GM23338 (cell line): ENCODE results near the gene LATS1. TPM values are rescaled to one million over a fixed set of nuclear protein-coding genes. Genes with fewer than 3 reads are reported as not detected.

ENCODE experiments used
- ATAC-seq: fragments of 200-7000 bp; cut with Tn5 transposase; 3 replicates; pipeline ENCODE4 v1.9.1; 2020
- DNase-seq: peaks from one replicate; pipeline ENCODE4 v3.0.0-alpha.2; 2015; ENCODE audit warnings: low spot score
- H2AFZ ChIP-seq: fragments of 200-600 bp; sonication (generic); 2 replicates; pipeline ENCODE4 v1.8.0; 2016; ENCODE audit warnings: antibody characterized with exemption, mild to moderate bottlenecking, moderate library complexity
- H3F3A ChIP-seq: fragments of 200-600 bp; sonication (generic); replicated peaks from 2 replicates; pipeline ENCODE4 v1.8.0; 2017; ENCODE audit warnings: antibody characterized with exemption, mixed run types, low read depth
- H3K27ac ChIP-seq: fragments of 200-600 bp; sonication (generic); 2 replicates; pipeline ENCODE4 v1.6.1; 2016; ENCODE audit warnings: low read depth
- H3K27me3 ChIP-seq: fragments of 200-600 bp; sonication (generic); 2 replicates; pipeline ENCODE4 v1.8.0; 2016; ENCODE audit warnings: mild to moderate bottlenecking, mixed run types, moderate library complexity; ENCODE audit not compliant: insufficient read depth
- H3K36me3 ChIP-seq: fragments of 200-600 bp; sonication (generic); 2 replicates; pipeline ENCODE4 v1.8.0; 2016; ENCODE audit warnings: mild to moderate bottlenecking; ENCODE audit not compliant: insufficient read depth
- H3K4me1 ChIP-seq: fragments of 200-600 bp; sonication (generic); 2 replicates; pipeline ENCODE4 v1.8.0; 2016; ENCODE audit warnings: mild to moderate bottlenecking, moderate library complexity; ENCODE audit not compliant: insufficient read depth
- H3K4me2 ChIP-seq: fragments of 200-600 bp; sonication (generic); 2 replicates; pipeline ENCODE4 v1.7.1; 2017; ENCODE audit warnings: mixed run types
- H3K4me3 ChIP-seq: fragments of 200-600 bp; sonication (generic); 2 replicates; pipeline ENCODE4 v1.6.1; 2016; ENCODE audit warnings: mixed run types
- H3K79me2 ChIP-seq: fragments of 200-600 bp; sonication (generic); replicated peaks from 2 replicates; pipeline ENCODE4 v1.8.0; 2017; ENCODE audit warnings: mild to moderate bottlenecking; ENCODE audit not compliant: insufficient read depth
- H3K9me2 ChIP-seq: fragments of 200-600 bp; sonication (generic); 2 replicates; pipeline ENCODE4 v1.8.0; 2017; ENCODE audit not compliant: insufficient read depth
- H4K20me1 ChIP-seq: fragments of 200-600 bp; sonication (generic); replicated peaks from 2 replicates; pipeline ENCODE4 v1.8.0; 2017; ENCODE audit warnings: mild to moderate bottlenecking; ENCODE audit not compliant: insufficient read depth
- H3K27ac Mint-ChIP-seq: 2 replicates; pipeline ENCODE4 v1.8.0; 2020; ENCODE audit warnings: inconsistent platforms, mild to moderate bottlenecking, moderate library complexity, mixed read lengths
- H3K27me3 Mint-ChIP-seq: 3 replicates; pipeline ENCODE4 v1.8.0; 2022; ENCODE audit warnings: low read depth, mild to moderate bottlenecking, moderate library complexity, mixed read lengths, inconsistent platforms; ENCODE audit not compliant: insufficient read depth, poor library complexity
- H3K36me3 Mint-ChIP-seq: 3 replicates; pipeline ENCODE4 v1.8.0; 2021; ENCODE audit warnings: low read depth, mild to moderate bottlenecking, inconsistent platforms, moderate library complexity, mixed read lengths
- H3K4me1 Mint-ChIP-seq: 3 replicates; pipeline ENCODE4 v1.8.0; 2020; ENCODE audit warnings: mild to moderate bottlenecking, inconsistent platforms, mixed read lengths
- H3K4me3 Mint-ChIP-seq: 3 replicates; pipeline ENCODE4 v1.8.0; 2021; ENCODE audit warnings: moderate library complexity, mild to moderate bottlenecking, inconsistent platforms, mixed read lengths
- H3K9me3 Mint-ChIP-seq: 3 replicates; pipeline ENCODE4 v1.8.0; 2020; ENCODE audit warnings: moderate library complexity, mild to moderate bottlenecking, inconsistent platforms, mixed read lengths
- CREB1 ChIP-seq: fragments of 250-450 bp; sonication (Bioruptor Pico); IDR thresholded peaks from 2 replicates; pipeline ENCODE4 v1.5.0; 2020; ENCODE audit warnings: low read depth, mild to moderate bottlenecking, moderate library complexity
- CTCF ChIP-seq, 2 experiments: fragments of 200-600 bp in 1 of 2; sonication (generic) in 1 of 2; conservative IDR thresholded peaks; 2 replicates each; pipeline versions ENCODE4 v1.5.1 to v1.6.1; 2016 to 2017; ENCODE audit warnings: antibody characterized with exemption in 2 of 2, low read depth in 2 of 2, mild to moderate bottlenecking in 2 of 2, moderate library complexity in 1 of 2
- ETS1 ChIP-seq: IDR thresholded peaks from 2 replicates; pipeline ENCODE4 v1.6.1; 2016; ENCODE audit warnings: antibody characterized with exemption
- EZH2 ChIP-seq: fragments of 200-600 bp; sonication (generic); IDR thresholded peaks from one replicate; pipeline ENCODE4 v1.8.0; 2017; ENCODE audit warnings: antibody characterized with exemption, mild to moderate bottlenecking, low read depth; ENCODE audit not compliant: unreplicated experiment
- EZH2phosphoT487 ChIP-seq: fragments of 200-600 bp; sonication (generic); IDR thresholded peaks from one replicate; pipeline ENCODE4 v1.8.1; 2018; ENCODE audit warnings: antibody characterized with exemption; ENCODE audit not compliant: unreplicated experiment
- JUNB ChIP-seq: IDR thresholded peaks from one replicate; pipeline ENCODE4 v1.6.1; 2016; ENCODE audit warnings: antibody characterized with exemption; ENCODE audit not compliant: unreplicated experiment
- NANOG ChIP-seq: IDR thresholded peaks from 2 replicates; pipeline ENCODE4 v1.6.1; 2016; ENCODE audit warnings: antibody characterized with exemption, borderline replicate concordance
- POLR2AphosphoS5 ChIP-seq: IDR thresholded peaks from 2 replicates; pipeline ENCODE4 v1.6.1; 2016; ENCODE audit warnings: antibody characterized with exemption, low read depth
- REST ChIP-seq: IDR thresholded peaks from one replicate; pipeline ENCODE4 v1.6.1; 2018; ENCODE audit warnings: antibody characterized with exemption; ENCODE audit not compliant: unreplicated experiment
- STAT1 ChIP-seq: IDR thresholded peaks from one replicate; pipeline ENCODE4 v1.6.1; 2016; ENCODE audit warnings: antibody characterized with exemption; ENCODE audit not compliant: unreplicated experiment
- ZNF114 ChIP-seq: fragments of 250-450 bp; sonication (Bioruptor Pico); IDR thresholded peaks from 2 replicates; pipeline ENCODE4 v1.5.0; 2020; ENCODE audit warnings: mild to moderate bottlenecking, moderate library complexity
- ZNF331 ChIP-seq: fragments of 250-450 bp; sonication (Bioruptor Pico); IDR thresholded peaks from 2 replicates; pipeline ENCODE4 v1.5.0; 2020; ENCODE audit warnings: low read depth, mild to moderate bottlenecking, moderate library complexity
- ZNF462 ChIP-seq: fragments of 250-450 bp; sonication (Bioruptor Pico); IDR thresholded peaks from 2 replicates; pipeline ENCODE4 v1.5.0; 2020; ENCODE audit warnings: mild to moderate bottlenecking, moderate library complexity
- polyA plus RNA-seq: library from polyadenylated mRNA; unstranded; fragments of >200 nt; fragmentation: Nextera tagmentation; extraction: Ambion mirVana; gene quantifications from 2 replicates; pipeline ENCODE4 v1.2.1, GENCODE V29; 2016
- total RNA-seq: library from RNA; depleted of rRNA; stranded (reverse); fragments of >200 nt; shearing (Covaris generic); gene quantifications from 2 replicates; pipeline ENCODE4 v1.2.3, GENCODE V29; 2014

The LATS1 gene
- total and polyA plus RNA-seq, 2 experiments from 2014 or later: 7.5 to 18.8 TPM

GRCh38 chr6:149698175-149698574, 19.7 kb downstream of the LATS1 start:
- 0 out of 2 replicates have a peak, but pooled peaks cover under 1% of the 10 kb centered on the region for H3F3A ChIP-seq
- Mint-ChIP-seq H3K4me3 (no peak overlapping the region), H3K4me1 (peaks cover 14% of the 10 kb centered on the region), H3K36me3 (peaks cover 12% of the 10 kb centered on the region; the same call in 2 of the 3 replicates), H3K27ac (no peak overlapping the region), H3K9me3 (no peaks in the 10 kb centered on the region), H3K27me3 (peaks cover 1% of the 10 kb centered on the region)
- no peaks in the 10 kb centered on the region for H3K27me3 ChIP-seq
- no peak overlapping the region for H2AFZ ChIP-seq
- H3K4me3 ChIP-seq: no peak overlapping the region
- peaks cover 85% of the 10 kb centered on the region for H3K79me2 ChIP-seq
- H4K20me1 ChIP-seq: peaks cover 4% of the 10 kb centered on the region; the same call in 1 of the 2 replicates
- peaks cover 21% of the 10 kb centered on the region for H3K4me1 ChIP-seq
- no peaks in the 10 kb centered on the region for H3K9me2 ChIP-seq
- H3K4me2 ChIP-seq: no peak overlapping the region
- no peak overlapping the region for H3K27ac ChIP-seq
- DNase-seq: no peak
- no peaks in the 10 kb centered on the region for H3K36me3 ChIP-seq
- ATAC-seq: no peak
- TF ChIP-seq ZNF114 (CRISPR knock-in tag): no peak
- TF ChIP-seq ZNF331 (CRISPR knock-in tag): no peak
- TF ChIP-seq CREB1 (CRISPR knock-in tag): no peak
- no peak for TF ChIP-seq POLR2AphosphoS5
- no peak for TF ChIP-seq EZH2
- no peak for TF ChIP-seq CTCF (conservative IDR thresholded peaks at IDR 0.05; ENCODE audit: low read depth in 2 of 2)
- TF ChIP-seq ZNF462 (CRISPR knock-in tag): no peak
- no peak for TF ChIP-seq NANOG
- TF ChIP-seq STAT1: no peak
- no peak for TF ChIP-seq JUNB
- no peak for TF ChIP-seq ETS1
- no peak for TF ChIP-seq EZH2phosphoT487
- TF ChIP-seq REST: no peak
